ENCODE measurements around the gene CCDC63. TPM values are rescaled to one million over a fixed set of nuclear protein-coding genes. Genes with fewer than 3 reads are reported as not detected.
A peak's percentile ranks its signal among the peaks of the same experiment; 100 is the strongest.

The CCDC63 gene
- polyA plus RNA-seq = not detected

DNA sequence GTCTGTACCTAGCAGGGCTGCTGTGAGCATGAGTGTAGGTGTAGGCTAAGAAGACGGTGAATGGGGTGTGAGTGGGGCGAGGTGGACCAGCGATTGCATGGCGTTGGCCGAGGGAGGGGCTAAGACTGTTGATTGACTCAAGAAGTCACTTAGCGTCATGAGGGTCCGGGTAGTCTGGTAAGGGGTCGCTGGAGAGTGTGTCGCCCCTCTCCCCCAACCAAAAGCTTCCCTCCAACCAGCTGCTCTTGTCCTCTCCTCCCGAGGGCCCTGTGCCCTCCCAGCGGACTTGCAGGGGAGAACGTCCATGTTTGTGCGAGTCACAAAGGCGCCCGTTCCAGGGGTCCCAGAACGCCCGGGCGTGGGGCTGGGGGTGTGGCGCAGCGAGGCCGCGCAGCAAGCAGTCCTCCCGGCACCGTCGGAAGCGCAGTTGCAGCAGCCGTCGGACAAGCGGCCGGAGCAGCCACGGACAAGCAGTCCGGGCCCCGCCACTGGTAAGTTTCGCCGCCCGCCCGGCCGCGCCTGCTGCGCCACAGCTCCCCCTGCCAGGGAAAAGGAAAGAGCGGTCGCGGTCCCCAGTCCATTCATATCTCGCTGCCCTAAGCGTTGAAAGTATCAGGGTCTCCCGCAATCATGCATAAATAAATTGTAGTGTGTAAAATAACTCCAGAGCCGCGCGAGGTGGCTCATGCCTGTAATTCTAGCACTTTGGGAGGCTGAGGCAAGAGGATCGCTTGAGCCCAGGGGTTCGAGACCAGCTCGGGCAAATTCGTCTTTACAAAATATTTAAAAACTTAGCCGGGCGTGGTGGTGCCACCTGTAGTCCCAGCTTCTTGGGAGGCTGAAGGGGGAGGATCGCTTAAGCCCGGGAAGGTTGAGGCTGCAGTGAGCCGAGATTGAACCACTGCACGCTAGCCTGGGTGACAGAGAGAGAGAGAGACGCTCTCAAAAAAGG lies at the start of gene CCDC63:
TSS of gene CCDC63 (plus strand) at position 373 of the 952 bp plus-strand sequence. CDS start 5,968 bp downstream, outside the sequence.
- Histone ChIP-seq H3K36me3 (ENCODE audit: control insufficient read depth in 2 of 2, insufficient read depth in 2 of 2, low read length in 1 of 2) (no peaks in the 10 kb centered on the region), H3K4me1 (ENCODE audit: control insufficient read depth in 2 of 2, insufficient read depth in 2 of 2, low read length in 1 of 2) (no peaks in the 10 kb centered on the region), H3K4me3 (ENCODE audit: low read depth in 1 of 2, low read length in 2 of 2) (peak within 1 kb of the TSS; percentile 34 to 37), H3K27ac (ENCODE audit: low read depth in 2 of 2, low read length in 1 of 2) (no peak within 1 kb of the TSS), H3K9me3 (ENCODE audit: control insufficient read depth in 2 of 2, insufficient read depth in 1 of 2, low read depth in 1 of 2, low read length in 1 of 2) (no peaks in the 10 kb centered on the region), H3K27me3 (ENCODE audit: control insufficient read depth in 1 of 2, insufficient read depth in 2 of 2, low read length in 2 of 2) (no peaks in the 10 kb centered on the region)
- WGBS, 2 donors = 16 to 17% methylated on average over 60 of the region's 60 CpGs

DNA sequence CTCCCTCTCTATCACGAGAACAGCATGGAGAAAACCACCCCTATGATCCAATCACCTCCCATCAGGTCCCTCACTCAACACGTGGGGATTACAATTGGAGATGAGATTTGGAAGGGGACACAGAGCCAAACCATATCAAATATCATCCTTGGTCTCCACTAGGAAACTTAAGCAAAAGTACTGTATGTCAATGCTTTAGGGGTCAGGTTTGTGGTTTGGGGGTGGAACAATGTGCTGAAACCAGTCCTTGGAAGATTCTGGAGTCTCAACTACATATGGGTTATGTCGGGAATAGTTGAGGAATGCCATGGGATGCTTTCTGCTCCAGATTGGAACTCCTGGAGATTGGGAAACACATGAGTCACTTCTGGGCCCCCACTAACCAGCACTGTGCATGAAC lies 48.3 kb upstream of the CCDC63 start:
- Histone ChIP-seq H3K36me3 (ENCODE audit: control insufficient read depth in 2 of 2, insufficient read depth in 2 of 2, low read length in 1 of 2) (no peaks in the 10 kb centered on the region), H3K27ac (ENCODE audit: low read depth in 2 of 2, low read length in 1 of 2) (no peak overlapping the region), H3K4me3 (ENCODE audit: low read depth in 1 of 2, low read length in 2 of 2) (no peak overlapping the region), H3K9me3 (ENCODE audit: control insufficient read depth in 2 of 2, insufficient read depth in 1 of 2, low read depth in 1 of 2, low read length in 1 of 2) (no peaks in the 10 kb centered on the region), H3K27me3 (ENCODE audit: control insufficient read depth in 1 of 2, insufficient read depth in 2 of 2, low read length in 2 of 2) (no peaks in the 10 kb centered on the region), H3K4me1 (ENCODE audit: control insufficient read depth in 2 of 2, insufficient read depth in 2 of 2, low read length in 1 of 2) (no peaks in the 10 kb centered on the region)
- 60 to 68% methylated on average over 3 of the region's 3 CpGs for WGBS, 2 donors

DNA sequence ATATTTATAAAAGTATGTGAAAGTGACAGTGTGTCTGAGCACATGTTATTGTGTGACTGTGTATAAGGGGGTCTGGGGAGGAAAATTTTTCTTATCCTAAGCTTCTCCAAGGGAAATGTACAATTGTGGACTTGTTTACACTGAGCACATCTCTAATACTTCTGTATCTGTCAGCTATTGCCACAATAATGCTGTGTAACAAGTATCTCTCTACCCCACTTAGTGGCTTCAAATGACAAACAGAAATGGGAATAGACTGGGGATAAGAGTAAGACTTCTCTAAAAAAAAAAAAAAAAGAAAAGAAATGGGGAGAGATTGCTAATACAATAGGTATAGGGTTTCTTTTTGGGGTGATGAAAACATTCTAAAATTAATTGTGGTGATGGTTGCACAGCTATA lies 44.3 kb upstream of the CCDC63 start:
- Histone ChIP-seq H3K9me3 (ENCODE audit: control insufficient read depth in 2 of 2, insufficient read depth in 1 of 2, low read depth in 1 of 2, low read length in 1 of 2) (no peaks in the 10 kb centered on the region), H3K4me1 (ENCODE audit: control insufficient read depth in 2 of 2, insufficient read depth in 2 of 2, low read length in 1 of 2) (no peaks in the 10 kb centered on the region), H3K27me3 (ENCODE audit: control insufficient read depth in 1 of 2, insufficient read depth in 2 of 2, low read length in 2 of 2) (no peaks in the 10 kb centered on the region), H3K27ac (ENCODE audit: low read depth in 2 of 2, low read length in 1 of 2) (no peak overlapping the region), H3K36me3 (ENCODE audit: control insufficient read depth in 2 of 2, insufficient read depth in 2 of 2, low read length in 1 of 2) (no peaks in the 10 kb centered on the region), H3K4me3 (ENCODE audit: low read depth in 1 of 2, low read length in 2 of 2) (no peak overlapping the region)

DNA sequence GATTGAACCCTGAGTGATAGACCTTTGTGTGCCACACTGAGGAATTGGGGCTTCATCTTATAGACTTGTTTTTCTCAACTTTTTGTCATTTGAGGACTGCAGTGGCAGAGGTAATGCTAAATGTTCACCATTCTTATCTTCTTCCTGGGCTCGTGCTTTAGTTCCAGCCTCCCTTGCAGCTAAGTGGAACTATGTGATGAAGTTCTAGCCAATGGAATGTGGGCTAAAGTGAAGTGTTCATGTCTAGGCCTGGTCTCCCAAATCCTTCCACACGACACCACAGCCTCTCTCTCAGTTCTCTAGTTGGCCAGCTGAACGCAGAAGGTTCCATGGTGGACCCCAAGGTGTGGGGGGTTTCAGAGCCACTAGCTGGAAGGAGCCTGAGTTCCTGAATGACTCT lies 42.4 kb upstream of the CCDC63 start:
- H3K4me1 ChIP-seq (ENCODE audit: control insufficient read depth in 2 of 2, insufficient read depth in 2 of 2, low read length in 1 of 2) = no peaks in the 10 kb centered on the region
- 50 to 74% methylated on average over 3 of the region's 3 CpGs for WGBS, 2 donors
- no peaks in the 10 kb centered on the region for H3K36me3 ChIP-seq (ENCODE audit: control insufficient read depth in 2 of 2, insufficient read depth in 2 of 2, low read length in 1 of 2)
- H3K27ac ChIP-seq (ENCODE audit: low read depth in 2 of 2, low read length in 1 of 2) = no peak overlapping the region
- H3K4me3 ChIP-seq (ENCODE audit: low read depth in 1 of 2, low read length in 2 of 2) = no peak overlapping the region
- no peaks in the 10 kb centered on the region for H3K27me3 ChIP-seq (ENCODE audit: control insufficient read depth in 1 of 2, insufficient read depth in 2 of 2, low read length in 2 of 2)
- no peaks in the 10 kb centered on the region for H3K9me3 ChIP-seq (ENCODE audit: control insufficient read depth in 2 of 2, insufficient read depth in 1 of 2, low read depth in 1 of 2, low read length in 1 of 2)

DNA sequence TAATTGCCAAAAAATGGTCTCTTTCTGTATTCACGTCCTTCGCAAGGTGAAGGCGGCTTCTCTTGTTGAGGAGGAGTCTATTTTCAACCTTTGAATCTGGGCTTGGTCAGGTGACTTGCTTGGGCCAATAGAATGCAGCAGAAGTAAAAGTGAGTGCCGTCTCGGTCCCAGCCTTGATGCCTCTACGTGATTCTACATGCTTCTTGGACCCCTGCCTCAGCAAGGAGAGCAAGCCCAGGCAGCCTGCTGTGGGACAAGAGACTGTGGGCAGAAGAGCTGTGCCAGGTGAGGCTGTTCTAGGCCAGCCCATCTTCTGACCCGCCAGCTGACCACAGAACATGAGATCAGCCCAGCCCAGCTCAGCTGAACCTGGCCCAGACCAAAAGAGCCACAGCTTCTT lies 39.1 kb upstream of the CCDC63 start:
- Histone ChIP-seq H3K4me3 (ENCODE audit: low read depth in 1 of 2, low read length in 2 of 2) (peak overlapping the region in 1 of 2 donors; percentile 33), H3K27ac (ENCODE audit: low read depth in 2 of 2, low read length in 1 of 2) (no peak overlapping the region), H3K4me1 (ENCODE audit: control insufficient read depth in 2 of 2, insufficient read depth in 2 of 2, low read length in 1 of 2) (no peaks in the 10 kb centered on the region), H3K36me3 (ENCODE audit: control insufficient read depth in 2 of 2, insufficient read depth in 2 of 2, low read length in 1 of 2) (no peaks in the 10 kb centered on the region), H3K27me3 (ENCODE audit: control insufficient read depth in 1 of 2, insufficient read depth in 2 of 2, low read length in 2 of 2) (no peaks in the 10 kb centered on the region), H3K9me3 (ENCODE audit: control insufficient read depth in 2 of 2, insufficient read depth in 1 of 2, low read depth in 1 of 2, low read length in 1 of 2) (no peaks in the 10 kb centered on the region)
- 56 to 72% methylated on average over 7 of the region's 7 CpGs for WGBS, 2 donors

DNA sequence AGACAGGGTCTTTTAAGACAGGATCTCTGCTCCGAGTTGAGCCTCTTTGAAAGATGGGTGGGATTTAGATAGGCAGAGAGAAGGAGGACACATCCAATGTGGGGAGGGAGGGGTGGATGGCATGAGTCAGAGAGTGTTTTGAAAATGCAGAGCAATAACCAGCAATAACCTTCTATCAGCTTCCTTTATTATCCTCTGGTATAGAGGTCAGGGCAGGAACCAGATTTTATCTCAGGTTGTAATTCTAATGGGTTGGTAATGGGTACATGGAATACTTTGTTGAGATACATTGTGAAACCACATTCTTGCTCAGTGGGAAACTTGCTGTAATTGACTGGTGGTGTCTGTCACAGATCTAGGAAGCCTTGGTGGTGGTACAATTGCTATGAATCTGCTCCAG lies 37.6 kb upstream of the CCDC63 start:
- H3K27ac ChIP-seq (ENCODE audit: low read depth in 2 of 2, low read length in 1 of 2) = no peak overlapping the region
- 37 to 57% methylated on average over 1 of the region's 1 CpG for WGBS, 2 donors
- H3K4me1 ChIP-seq (ENCODE audit: control insufficient read depth in 2 of 2, insufficient read depth in 2 of 2, low read length in 1 of 2) = no peaks in the 10 kb centered on the region
- H3K27me3 ChIP-seq (ENCODE audit: control insufficient read depth in 1 of 2, insufficient read depth in 2 of 2, low read length in 2 of 2) = no peaks in the 10 kb centered on the region
- H3K9me3 ChIP-seq (ENCODE audit: control insufficient read depth in 2 of 2, insufficient read depth in 1 of 2, low read depth in 1 of 2, low read length in 1 of 2) = no peaks in the 10 kb centered on the region
- H3K36me3 ChIP-seq (ENCODE audit: control insufficient read depth in 2 of 2, insufficient read depth in 2 of 2, low read length in 1 of 2) = no peaks in the 10 kb centered on the region
- H3K4me3 ChIP-seq (ENCODE audit: low read depth in 1 of 2, low read length in 2 of 2) = no peak overlapping the region

DNA sequence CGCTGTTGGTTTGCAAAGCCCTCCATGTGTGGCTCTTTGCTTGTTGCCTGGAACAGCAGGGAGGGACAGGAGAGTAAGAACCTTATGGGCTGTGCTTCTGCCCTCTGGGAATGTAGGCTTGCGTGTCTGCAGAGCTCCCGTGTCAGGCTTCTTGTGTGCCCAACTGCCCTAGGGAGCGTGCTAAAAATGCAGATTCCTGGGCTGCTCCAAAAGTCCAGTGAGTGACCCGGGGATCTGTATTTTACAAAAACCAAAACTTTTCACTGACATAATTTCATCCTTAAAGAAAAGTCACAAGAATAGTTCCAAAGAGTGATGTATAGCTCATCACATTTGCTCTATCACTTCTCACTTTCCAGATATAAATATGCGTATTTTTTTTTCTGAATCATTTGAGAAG lies 34.8 kb upstream of the CCDC63 start:
- Histone ChIP-seq H3K4me1 (ENCODE audit: control insufficient read depth in 2 of 2, insufficient read depth in 2 of 2, low read length in 1 of 2) (no peaks in the 10 kb centered on the region), H3K27me3 (ENCODE audit: control insufficient read depth in 1 of 2, insufficient read depth in 2 of 2, low read length in 2 of 2) (no peaks in the 10 kb centered on the region), H3K27ac (ENCODE audit: low read depth in 2 of 2, low read length in 1 of 2) (no peak overlapping the region), H3K4me3 (ENCODE audit: low read depth in 1 of 2, low read length in 2 of 2) (no peak overlapping the region), H3K36me3 (ENCODE audit: control insufficient read depth in 2 of 2, insufficient read depth in 2 of 2, low read length in 1 of 2) (no peaks in the 10 kb centered on the region), H3K9me3 (ENCODE audit: control insufficient read depth in 2 of 2, insufficient read depth in 1 of 2, low read depth in 1 of 2, low read length in 1 of 2) (no peaks in the 10 kb centered on the region)
- WGBS, 2 donors = 76 to 77% methylated on average over 6 of the region's 6 CpGs

DNA sequence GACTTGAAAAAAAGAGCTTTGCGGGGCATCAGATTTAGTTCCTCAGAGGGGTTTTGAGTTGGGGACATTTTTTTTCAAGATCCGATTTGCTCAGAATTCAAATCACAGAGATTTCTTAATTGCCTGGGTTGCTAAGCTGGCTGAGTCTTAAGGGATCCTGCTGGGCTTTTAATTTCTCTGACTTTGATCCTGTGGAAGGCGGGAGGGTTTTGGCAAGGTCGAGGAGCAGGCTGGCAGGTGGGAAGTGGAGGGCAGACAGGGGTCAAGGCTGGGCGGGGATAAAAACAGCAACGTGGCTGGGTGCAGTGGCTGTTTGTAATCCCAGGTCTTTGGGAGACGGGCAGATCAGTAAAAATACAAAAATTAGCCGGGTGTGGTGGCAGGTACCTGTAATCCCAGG lies 33.5 kb upstream of the CCDC63 start:
- H3K4me3 ChIP-seq (ENCODE audit: low read depth in 1 of 2, low read length in 2 of 2) = no peak overlapping the region
- WGBS, 2 donors = 32% methylated on average over 8 of the region's 8 CpGs
- no peaks in the 10 kb centered on the region for H3K4me1 ChIP-seq (ENCODE audit: control insufficient read depth in 2 of 2, insufficient read depth in 2 of 2, low read length in 1 of 2)
- no peak overlapping the region for H3K27ac ChIP-seq (ENCODE audit: low read depth in 2 of 2, low read length in 1 of 2)
- no peaks in the 10 kb centered on the region for H3K27me3 ChIP-seq (ENCODE audit: control insufficient read depth in 1 of 2, insufficient read depth in 2 of 2, low read length in 2 of 2)
- H3K9me3 ChIP-seq (ENCODE audit: control insufficient read depth in 2 of 2, insufficient read depth in 1 of 2, low read depth in 1 of 2, low read length in 1 of 2) = no peaks in the 10 kb centered on the region
- no peaks in the 10 kb centered on the region for H3K36me3 ChIP-seq (ENCODE audit: control insufficient read depth in 2 of 2, insufficient read depth in 2 of 2, low read length in 1 of 2)

DNA sequence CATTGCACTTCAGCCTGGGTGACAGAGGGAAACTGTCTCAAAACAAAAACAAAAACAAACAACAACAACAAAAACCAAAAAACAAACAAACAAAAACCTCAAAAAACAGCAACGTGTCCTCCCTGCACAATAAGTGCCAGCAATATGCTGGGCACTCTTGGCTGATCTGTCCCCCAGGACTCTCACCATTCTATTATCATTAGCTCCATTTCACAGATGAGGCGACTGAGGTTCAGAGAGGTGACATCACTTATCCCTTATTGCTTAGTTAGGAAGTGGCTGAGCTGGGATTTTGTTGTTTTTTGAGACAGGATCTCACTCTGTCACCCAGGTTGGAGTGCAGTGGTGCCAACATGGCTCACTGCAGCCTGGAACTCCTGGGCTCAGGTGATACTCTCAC lies 33.0 kb upstream of the CCDC63 start:
- WGBS, 2 donors = 67 to 78% methylated on average over 2 of the region's 2 CpGs
- no peak overlapping the region for H3K27ac ChIP-seq (ENCODE audit: low read depth in 2 of 2, low read length in 1 of 2)
- no peaks in the 10 kb centered on the region for H3K9me3 ChIP-seq (ENCODE audit: control insufficient read depth in 2 of 2, insufficient read depth in 1 of 2, low read depth in 1 of 2, low read length in 1 of 2)
- no peaks in the 10 kb centered on the region for H3K4me1 ChIP-seq (ENCODE audit: control insufficient read depth in 2 of 2, insufficient read depth in 2 of 2, low read length in 1 of 2)
- no peaks in the 10 kb centered on the region for H3K27me3 ChIP-seq (ENCODE audit: control insufficient read depth in 1 of 2, insufficient read depth in 2 of 2, low read length in 2 of 2)
- H3K4me3 ChIP-seq (ENCODE audit: low read depth in 1 of 2, low read length in 2 of 2) = no peak overlapping the region
- no peaks in the 10 kb centered on the region for H3K36me3 ChIP-seq (ENCODE audit: control insufficient read depth in 2 of 2, insufficient read depth in 2 of 2, low read length in 1 of 2)

DNA sequence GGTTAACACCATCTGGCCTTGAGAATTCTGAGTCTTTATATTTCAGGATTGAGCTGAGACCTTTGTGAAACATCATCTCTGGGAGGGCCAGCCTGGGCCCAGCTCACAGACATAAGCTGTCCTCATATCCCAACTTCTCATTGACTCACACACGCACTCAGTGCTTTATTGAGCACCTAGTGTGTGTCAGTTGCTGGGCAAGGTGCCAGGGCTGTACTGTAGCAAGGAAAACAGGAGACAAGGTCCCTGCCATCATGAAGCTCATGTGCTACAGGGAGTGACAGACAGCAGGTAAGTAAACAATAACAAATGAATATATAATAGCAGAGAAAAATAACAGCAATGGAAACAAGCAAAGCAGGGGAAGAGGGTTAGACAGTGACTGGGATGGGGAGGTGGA lies 30.5 kb upstream of the CCDC63 start:
- Histone ChIP-seq H3K4me3 (ENCODE audit: low read depth in 1 of 2, low read length in 2 of 2) (no peak overlapping the region), H3K27ac (ENCODE audit: low read depth in 2 of 2, low read length in 1 of 2) (no peak overlapping the region), H3K36me3 (ENCODE audit: control insufficient read depth in 2 of 2, insufficient read depth in 2 of 2, low read length in 1 of 2) (no peaks in the 10 kb centered on the region), H3K4me1 (ENCODE audit: control insufficient read depth in 2 of 2, insufficient read depth in 2 of 2, low read length in 1 of 2) (no peaks in the 10 kb centered on the region), H3K27me3 (ENCODE audit: control insufficient read depth in 1 of 2, insufficient read depth in 2 of 2, low read length in 2 of 2) (no peaks in the 10 kb centered on the region), H3K9me3 (ENCODE audit: control insufficient read depth in 2 of 2, insufficient read depth in 1 of 2, low read depth in 1 of 2, low read length in 1 of 2) (no peaks in the 10 kb centered on the region)
- WGBS, 2 donors = 93% methylated on average over 1 of the region's 1 CpG

All from esophagus (tissue), 2 donors.